IMR-90 (cell line): Measurements from ENCODE around the gene HBD. TPM values are rescaled to one million over a fixed set of nuclear protein-coding genes. Genes with fewer than 3 reads are reported as not detected.

Source experiments
- ATAC-seq: fragments of 200-7000 bp; cut with Tn5 transposase; 2 replicates; pipeline ENCODE4 v1.9.1; 2020; ENCODE audit warnings: low read depth, mild to moderate bottlenecking, moderate library complexity
- BruUV-seq: library from RNA; stranded (reverse); fragments of 400-500 nt; replicated peaks from 2 replicates; lab custom pipeline; 2021; lab: Mats Ljungman, UMichigan
- CTCF ChIA-PET: fragments of 300-600 bp; formaldehyde crosslinking; extraction: SDS; loops from one replicate; lab custom pipeline; 2021; ENCODE audit warnings: antibody characterized with exemption; lab: Yijun Ruan, JAX
- POLR2A ChIA-PET: fragments of 300-600 bp; sonication (Branson Sonifier 250); formaldehyde crosslinking; loops from one replicate; lab custom pipeline; 2022; ENCODE audit warnings: antibody characterized with exemption; ENCODE audit not compliant: unreplicated experiment; lab: Charles Lee
- DNase-seq: peaks from one replicate; pipeline ENCODE4 v3.0.0; 2013
- H2AFZ ChIP-seq: replicated peaks from 2 replicates; pipeline ENCODE3; 2013; ENCODE audit warnings: low read length, mild to moderate bottlenecking; ENCODE audit not compliant: poor library complexity
- H2AK5ac ChIP-seq: 2 replicates; pipeline ENCODE4 v1.6.1; 2013; ENCODE audit warnings: low read depth, low read length, inconsistent platforms
- H2AK9ac ChIP-seq: replicated peaks from 2 replicates; pipeline ENCODE3; 2013; ENCODE audit warnings: mild to moderate bottlenecking, low read depth, low read length, moderate library complexity; ENCODE audit not compliant: poor library complexity
- H2BK120ac ChIP-seq: 2 replicates; pipeline ENCODE4 v1.6.1; 2013; ENCODE audit warnings: low read depth, low read length, inconsistent platforms
- H2BK15ac ChIP-seq: 3 replicates; pipeline ENCODE4 v1.6.1; 2013; ENCODE audit warnings: low read depth, low read length, inconsistent platforms
- H2BK20ac ChIP-seq: 2 replicates; pipeline ENCODE4 v1.6.1; 2013; ENCODE audit warnings: low read depth, mild to moderate bottlenecking, inconsistent platforms, low read length, moderate library complexity
- H2BK5ac ChIP-seq: 2 replicates; pipeline ENCODE4 v1.6.1; 2013; ENCODE audit warnings: mild to moderate bottlenecking, low read depth, low read length, inconsistent platforms; ENCODE audit not compliant: poor library complexity, severe bottlenecking
- H3K14ac ChIP-seq: replicated peaks from 2 replicates; pipeline ENCODE4 v1.6.1; 2013; ENCODE audit warnings: low read depth, low read length, inconsistent platforms
- H3K18ac ChIP-seq: 2 replicates; pipeline ENCODE4 v1.6.1; 2013; ENCODE audit warnings: low read depth, low read length, control low read depth
- H3K23ac ChIP-seq: 2 replicates; pipeline ENCODE4 v1.6.1; 2013; ENCODE audit warnings: low read depth, low read length, inconsistent platforms
- H3K27ac ChIP-seq: 2 replicates; pipeline ENCODE4 v1.5.1; 2013; ENCODE audit warnings: mild to moderate bottlenecking, control low read depth, low read length; ENCODE audit not compliant: insufficient read depth
- H3K27me3 ChIP-seq: 2 replicates; pipeline ENCODE4 v1.6.1; 2013; ENCODE audit warnings: low read length; ENCODE audit not compliant: control insufficient read depth, insufficient read depth
- H3K36me3 ChIP-seq: 2 replicates; pipeline ENCODE4 v1.6.1; 2013; ENCODE audit warnings: low read length, mixed read lengths; ENCODE audit not compliant: control insufficient read depth, insufficient read depth
- H3K4ac ChIP-seq: 2 replicates; pipeline ENCODE4 v1.6.1; 2013; ENCODE audit warnings: low read depth, low read length, inconsistent platforms
- H3K4me1 ChIP-seq: 2 replicates; pipeline ENCODE4 v1.6.1; 2013; ENCODE audit warnings: low read length, mixed read lengths; ENCODE audit not compliant: control insufficient read depth, insufficient read depth
- H3K4me2 ChIP-seq: 2 replicates; pipeline ENCODE4 v1.6.1; 2013; ENCODE audit warnings: low read depth, mild to moderate bottlenecking, control low read depth, low read length, moderate library complexity
- H3K4me3 ChIP-seq: 2 replicates; pipeline ENCODE4 v1.5.1; 2013; ENCODE audit warnings: low read depth, mild to moderate bottlenecking, control low read depth, low read length, moderate library complexity; ENCODE audit not compliant: insufficient read depth
- H3K56ac ChIP-seq: 2 replicates; pipeline ENCODE4 v1.6.1; 2013; ENCODE audit warnings: low read length, inconsistent platforms; ENCODE audit not compliant: insufficient read depth; ENCODE audit errors: extremely low read depth
- H3K79me1 ChIP-seq, 2 experiments: 2 replicates each; pipeline ENCODE4 v1.6.1; 2013; ENCODE audit warnings: low read length in 2 of 2, inconsistent platforms in 1 of 2, low read depth in 1 of 2
- H3K9ac ChIP-seq: 2 replicates; pipeline ENCODE4 v1.6.1; 2013; ENCODE audit warnings: low read depth, low read length, control low read depth
- H3K9me1 ChIP-seq: 2 replicates; pipeline ENCODE4 v1.6.1; 2013; ENCODE audit warnings: low read length, inconsistent platforms; ENCODE audit not compliant: insufficient read depth
- H3K9me3 ChIP-seq: 2 replicates; pipeline ENCODE4 v1.6.1; 2013; ENCODE audit warnings: low read length; ENCODE audit not compliant: control insufficient read depth, insufficient read depth
- H4K20me1 ChIP-seq: 2 replicates; pipeline ENCODE4 v1.6.1; 2013; ENCODE audit warnings: low read length, inconsistent platforms; ENCODE audit not compliant: insufficient read depth
- H4K5ac ChIP-seq: 2 replicates; pipeline ENCODE4 v1.6.1; 2013; ENCODE audit warnings: mild to moderate bottlenecking, low read depth, low read length, control low read depth
- H4K8ac ChIP-seq, 2 experiments: 2 replicates each; pipeline ENCODE4 v1.6.1; 2013; ENCODE audit warnings: low read depth in 2 of 2, low read length in 2 of 2, control low read depth in 1 of 2, inconsistent platforms in 1 of 2
- H4K91ac ChIP-seq: 2 replicates; pipeline ENCODE4 v1.6.1; 2013; ENCODE audit warnings: low read depth, low read length, inconsistent platforms; ENCODE audit not compliant: insufficient read depth
- CEBPB ChIP-seq: IDR thresholded peaks from 2 replicates; pipeline ENCODE4 v1.6.1; 2012; ENCODE audit warnings: low read depth, low read length, improper control_type of control experiment
- MAFK ChIP-seq: IDR thresholded peaks from 2 replicates; pipeline ENCODE4 v1.6.1; 2012; ENCODE audit warnings: low read depth, low read length, improper control_type of control experiment
- RCOR1 ChIP-seq: IDR thresholded peaks from 2 replicates; pipeline ENCODE4 v1.6.1; 2012; ENCODE audit warnings: mild to moderate bottlenecking, low read length, improper control_type of control experiment; ENCODE audit not compliant: insufficient replicate concordance
- SMC3 ChIP-seq: fragments of 150-350 bp; IDR thresholded peaks from 2 replicates; pipeline ENCODE4 v1.6.1; 2016; ENCODE audit warnings: low read depth, mild to moderate bottlenecking, antibody characterized with exemption, low read length, moderate library complexity
- USF2 ChIP-seq: fragments of 150-350 bp; IDR thresholded peaks from 2 replicates; pipeline ENCODE4 v1.6.1; 2017; ENCODE audit warnings: mild to moderate bottlenecking, antibody characterized with exemption, low read length, low read depth
- WGBS, 2 experiments: methylation state at CpG; one replicate each; pipeline versions ENCODE4 v1.1.5 to v1.1.7; 2013; ENCODE audit warnings: missing lambda C conversion rate in 2 of 2; ENCODE audit not compliant: insufficient read length in 1 of 2; ENCODE audit errors: extremely low coverage in 2 of 2; 5-methylcytosine and 5-hydroxymethylcytosine counted together
- dilution Hi-C: fragments of 300-500 bp; cut with HindIII; formaldehyde crosslinking; loops from one replicate; pipeline ENCODE4 v1.14.3; 2018; ENCODE audit warnings: low sequenced_read_pairs; ENCODE audit not compliant: unreplicated experiment
- in situ Hi-C: fragments of 300-500 bp; cut with MboI; formaldehyde crosslinking; loops from 3 replicates; pipeline ENCODE4 v1.14.3; 2019; ENCODE audit warnings: low sequenced_read_pairs, inconsistent platforms, mixed read lengths
- intact Hi-C: fragments of 100-400 bp; cut with micrococcal nuclease; formaldehyde crosslinking; loops from 2 replicates; pipeline ENCODE4 v1.10.0; 2022
- polyA plus RNA-seq, 3 experiments: library from polyadenylated mRNA; depleted of rRNA; stranded (reverse); fragments of >200 nt; gene quantifications; 2 replicates each; pipeline ENCODE4 v1.2.3, GENCODE V29; 2012; ENCODE audit warnings: low replicate concordance in 1 of 3
- total RNA-seq: library from RNA; depleted of rRNA; stranded (reverse); fragments of >200 nt; gene quantifications from 2 replicates; pipeline ENCODE4 v1.2.3, GENCODE V29; 2012

Gene HBD
- total and polyA plus RNA-seq, 2 of the 4 experiments (the other 2 are of a cell fraction), result 6.3 to 12.0 TPM

- Histone ChIP-seq H2BK20ac (no peak overlapping the region), H3K14ac (no peak overlapping the region), H3K4me3 (no peak overlapping the region), H4K5ac (0 out of 2 replicates have a peak overlapping the region, but pooled peaks have one; percentile 29), H3K9ac (no peak overlapping the region), H4K91ac (no peak overlapping the region), H3K27me3 (no peaks in the 10 kb centered on the region), H4K8ac (no peak overlapping the region), H3K18ac (peak overlapping the region; percentile 61; the same call in 1 of the 2 replicates), H2BK15ac (no peak overlapping the region), H3K9me1 (no peaks in the 10 kb centered on the region), H3K56ac (no peak overlapping the region), H3K4me2 (no peak overlapping the region), H4K20me1 (no peaks in the 10 kb centered on the region), H3K4me1 (no peaks in the 10 kb centered on the region), H2BK120ac (no peak overlapping the region), H2AK9ac (no peak overlapping the region), H3K27ac (no peak overlapping the region), H2BK5ac (no peak overlapping the region), H3K36me3 (no peaks in the 10 kb centered on the region), H3K4ac (no peak overlapping the region), H3K23ac (no peak overlapping the region), H2AFZ (no peak overlapping the region), H2AK5ac (no peak overlapping the region), H3K9me3 (no peaks in the 10 kb centered on the region), H3K79me1 (no peaks in the 10 kb centered on the region)
- ATAC-seq (no peak), DNase-seq (no peak)
- TF ChIP-seq CEBPB (no peak), USF2 (no peak), MAFK (no peak), RCOR1 (no peak), SMC3 (no peak)
- no CpG with 5 or more reads among the region's 5 CpGs for WGBS, 2 experiments
- intact Hi-C loops, result no loop called here
- BruUV-seq, result no TSS peak
- ChIA-PET CTCF (no interaction called here), POLR2A (no interaction called here)
- in situ Hi-C loops, result no loop called here
- dilution Hi-C loops, result no loop called here
Observed at GRCh38 chr11:5228124-5228523, 6.2 kb downstream of the HBD start.
